Activated CD4-positive, alpha-beta T cell treated with anti-CD3 and anti-CD28 coated beads, Interleukin-2, amount 50 U/mL, for 4 hours (primary cell): Measurements from ENCODE around the gene TRAPPC6A.

ENCODE experiments used
- DNase-seq, 2 experiments: peaks; one replicate each; pipeline ENCODE4 v3.0.0-alpha.2; 2020

Gene TRAPPC6A

GRCh38 chr19:45184115-45184514 is 6.1 kb upstream of the TRAPPC6A start:
- no peak for DNase-seq

- DNase-seq = no peak
Observed at GRCh38 chr19:45182758-45183157, 4.7 kb upstream of the TRAPPC6A start.

GRCh38 chr19:45180936-45181335 is 2.9 kb upstream of the TRAPPC6A start:
- DNase-seq = no peak

GRCh38 chr19:45179892-45180370 is 1.9 kb upstream of the TRAPPC6A start:
- DNase-seq = no peak

- DNase-seq = peak in 1 of 2 experiments; percentile 25
Observed at GRCh38 chr19:45179072-45179891, 1.2 kb upstream of the TRAPPC6A start.

- peak; percentile 100 for DNase-seq
Observed at GRCh38 chr19:45178262-45179071, 430 bp upstream of the TRAPPC6A start, which contains the start of gene BLOC1S3. Gene BLOC1S3 (plus strand): TSS chr19:45178784. CDS start chr19:45179297, 513 bp downstream.

- DNase-seq = no peak
Observed at GRCh38 chr19:45175515-45176345, 2.3 kb downstream of the TRAPPC6A start.

- no peak for DNase-seq
Observed at GRCh38 chr19:45173816-45174215, 4.2 kb downstream of the TRAPPC6A start.

GRCh38 chr19:45172611-45173208 is 5.3 kb downstream of the TRAPPC6A start:
- no peak for DNase-seq

- no peak for DNase-seq
Observed at GRCh38 chr19:45172173-45172572, 5.9 kb downstream of the TRAPPC6A start.

GRCh38 chr19:45171211-45171623 is 6.8 kb downstream of the TRAPPC6A start:
- DNase-seq = peak; percentile 45 to 49

- DNase-seq = no peak
Observed at GRCh38 chr19:45170146-45171106, 7.6 kb downstream of the TRAPPC6A start.

GRCh38 chr19:45169602-45170001 is 8.4 kb downstream of the TRAPPC6A start:
- no peak for DNase-seq

- DNase-seq = no peak
Observed at GRCh38 chr19:45168767-45169351, 9.2 kb downstream of the TRAPPC6A start.

GRCh38 chr19:45166723-45167252 is 11.2 kb downstream of the TRAPPC6A start:
- no peak for DNase-seq

GRCh38 chr19:45164577-45165335 is 13.3 kb downstream of the TRAPPC6A start:
- DNase-seq = peak in 1 of 2 experiments; percentile 23

GRCh38 chr19:45163751-45164460 is 14.1 kb downstream of the TRAPPC6A start:
- DNase-seq = no peak

- no peak for DNase-seq
Observed at GRCh38 chr19:45163156-45163555, 14.9 kb downstream of the TRAPPC6A start.

- no peak for DNase-seq
Observed at GRCh38 chr19:45162608-45163143, 15.4 kb downstream of the TRAPPC6A start.
